ENCODE results near the gene PFKL.

- TF ChIP-seq CTCF (IDR thresholded peaks at IDR 0.05; ENCODE audit: insufficient read depth, low read length) (no peak), REST (IDR thresholded peaks at IDR 0.05; ENCODE audit: insufficient replicate concordance, low read depth) (no peak), GABPA (IDR thresholded peaks at IDR 0.05; ENCODE audit: low read depth) (no peak), SPI1 (IDR thresholded peaks at IDR 0.05; ENCODE audit: borderline replicate concordance, low read depth) (no peak)
Measured at GRCh38 chr21:44286086-44286715, 13.7 kb upstream of the PFKL start.

Measured in HL-60 (cell line).